Pancreas (tissue), 10 donors: Measurements from ENCODE around the gene KIAA0825. TPM values are rescaled to one million over a fixed set of nuclear protein-coding genes. Genes with fewer than 3 reads are reported as not detected.
"Not testable (repeated sequence)": the region's sequence is repeated elsewhere in the genome, so short reads cannot be mapped to it uniquely, and the experiment has no call there.

Experiments
- ATAC-seq, 4 donors: fragments of 200-7000 bp; cut with Tn5 transposase; one replicate each; pipeline versions ENCODE4 v1.8.0 to v1.9.1; 2020; ENCODE audit warnings: mild to moderate bottlenecking in 4 of 4, moderate library complexity in 4 of 4
- DNase-seq, 6 donors: peaks; one replicate each; pipeline ENCODE4 v3.0.0-alpha.2; 2020
- FAIRE-seq: peaks from 2 replicates; lab custom pipeline; 2012; peaks lifted over from hg19 to GRCh38; lab: Jason Lieb, UNC
- H3K27ac ChIP-seq, 4 donors: fragments of 200-600 bp; sonication (generic); 1 replicate in 3 of 4; 2 replicates in 1 of 4; pipeline versions ENCODE4 v1.5.0 to v1.8.0; 2020
- H3K27me3 ChIP-seq, 4 donors: fragments of 200-600 bp; one replicate each; pipeline ENCODE4 v1.8.0; 2021
- H3K36me3 ChIP-seq, 3 donors: fragments of 200-600 bp; sonication (generic) in 1 of 3; one replicate each; pipeline versions ENCODE4 v1.5.0 to v1.8.0; 2020 to 2021
- H3K4me1 ChIP-seq, 3 donors: fragments of 200-600 bp; one replicate each; pipeline ENCODE4 v1.8.0; 2021
- H3K4me3 ChIP-seq, 4 donors: fragments of 200-600 bp; sonication (generic) in 2 of 4; one replicate each; pipeline versions ENCODE4 v1.5.0 to v1.8.0; 2020 to 2021
- H3K9me3 ChIP-seq, 4 donors: fragments of 200-600 bp; one replicate each; pipeline ENCODE4 v1.8.0; 2021
- WGBS, 2 donors: extraction: QIAGEN DNeasy Blood & Tissue Kit; methylation state at CpG; one replicate each; pipeline ENCODE4 v1.1.7; 2013; 5-methylcytosine and 5-hydroxymethylcytosine counted together
- intact Hi-C, 3 donors: fragments of 100-400 bp; cut with DNase I; formaldehyde crosslinking; loops; one replicate each; pipeline versions ENCODE4 v1.11.1 to v1.14.2; 2022
- polyA plus RNA-seq, 2 donors: library from polyadenylated mRNA; stranded (reverse); fragments of 200-250 nt; gene quantifications; one replicate each; pipeline ENCODE4 v1.2.3, GENCODE V29; 2013
- total RNA-seq, 6 donors: library from RNA; stranded (reverse); fragmentation: NEBNext Ultra II Directional in 4 of 6; extraction: Animal tissue kit (Norgen Biotek cat#: 25700) in 4 of 6; gene quantifications; one replicate each; pipeline versions ENCODE4 v1.2.1 to v1.2.4, GENCODE V29; 2021 to 2023
- TF ChIP-seq, protein P1 (sequence below), 4 donors: fragments of 200-600 bp; sonication (generic) in 3 of 4; IDR thresholded peaks; one replicate each; pipeline versions ENCODE4 v1.5.0 to v1.8.0; 2021; ENCODE audit warnings: antibody characterized with exemption in 4 of 4
- donor health status: healthy with polysubstance abuse.
- donor health status: DM: no; HTN: no; CAD: no; lungs with moderate emphysema.
- donor health status: DM: no; HTN: no; CAD: no.
- donor health status: control.
- donor health status: control.
- donor health status: Bipolar disorder and iron deficiency.
- donor health status: DM: yes; HTN: yes; CAD: no.
- donor health status: DM: no; HTN: no; CAD: no.
- donor health status: DM: no; HTN: no; CAD: no.
- donor health status: DM: yes; HTN: yes; CAD: no.

The KIAA0825 gene
- total and polyA plus RNA-seq, 8 donors: 0.33 to 3.1 (median 2.0) TPM

DNA sequence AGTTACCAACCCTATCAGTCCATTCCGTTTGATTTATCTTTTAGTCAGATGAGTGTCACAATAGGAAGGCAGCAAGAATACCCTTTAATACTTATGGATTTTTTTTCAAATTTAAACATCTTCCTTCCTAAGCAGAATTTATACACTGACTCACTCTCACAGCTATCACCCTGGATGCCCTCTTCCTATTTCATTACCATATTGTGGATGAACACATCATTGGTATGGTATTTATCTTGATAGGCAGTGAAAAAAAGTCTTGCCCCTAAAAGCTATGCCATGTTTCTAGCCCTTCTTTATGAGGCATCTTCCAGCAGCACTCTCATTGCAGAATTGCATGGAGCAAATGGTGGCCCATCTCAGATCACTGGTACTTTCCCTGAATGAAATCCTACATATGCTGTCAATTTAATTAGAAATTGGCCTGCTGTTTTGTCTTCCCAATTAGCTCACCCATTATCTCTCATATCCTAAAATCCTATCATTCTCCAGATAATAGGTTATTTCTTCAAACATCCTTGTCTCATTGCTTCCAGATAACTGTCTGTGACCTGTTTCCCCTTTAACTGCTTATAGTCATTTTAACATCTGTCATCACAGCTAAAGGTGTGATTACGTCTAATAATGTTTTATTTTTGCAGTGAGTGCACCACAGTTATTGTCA is 443.5 kb downstream of the KIAA0825 start:
- H3K27ac ChIP-seq: no peak overlapping the region
- intact Hi-C loops: no loop called here
- H3K4me3 ChIP-seq: no peak overlapping the region
- H3K4me1 ChIP-seq: no peaks in the 10 kb centered on the region
- H3K27me3 ChIP-seq: no peaks in the 10 kb centered on the region
- ATAC-seq (no peak), FAIRE-seq (no peak), DNase-seq (no peak)
- H3K9me3 ChIP-seq: no peaks in the 10 kb centered on the region
- 75 to 82% methylated on average over 2 of the region's 2 CpGs for WGBS, 2 donors
- H3K36me3 ChIP-seq: no peaks in the 10 kb centered on the region
- TF ChIP-seq, protein P1, sequence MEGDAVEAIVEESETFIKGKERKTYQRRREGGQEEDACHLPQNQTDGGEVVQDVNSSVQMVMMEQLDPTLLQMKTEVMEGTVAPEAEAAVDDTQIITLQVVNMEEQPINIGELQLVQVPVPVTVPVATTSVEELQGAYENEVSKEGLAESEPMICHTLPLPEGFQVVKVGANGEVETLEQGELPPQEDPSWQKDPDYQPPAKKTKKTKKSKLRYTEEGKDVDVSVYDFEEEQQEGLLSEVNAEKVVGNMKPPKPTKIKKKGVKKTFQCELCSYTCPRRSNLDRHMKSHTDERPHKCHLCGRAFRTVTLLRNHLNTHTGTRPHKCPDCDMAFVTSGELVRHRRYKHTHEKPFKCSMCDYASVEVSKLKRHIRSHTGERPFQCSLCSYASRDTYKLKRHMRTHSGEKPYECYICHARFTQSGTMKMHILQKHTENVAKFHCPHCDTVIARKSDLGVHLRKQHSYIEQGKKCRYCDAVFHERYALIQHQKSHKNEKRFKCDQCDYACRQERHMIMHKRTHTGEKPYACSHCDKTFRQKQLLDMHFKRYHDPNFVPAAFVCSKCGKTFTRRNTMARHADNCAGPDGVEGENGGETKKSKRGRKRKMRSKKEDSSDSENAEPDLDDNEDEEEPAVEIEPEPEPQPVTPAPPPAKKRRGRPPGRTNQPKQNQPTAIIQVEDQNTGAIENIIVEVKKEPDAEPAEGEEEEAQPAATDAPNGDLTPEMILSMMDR (IDR thresholded peaks at IDR 0.05): no peak

DNA sequence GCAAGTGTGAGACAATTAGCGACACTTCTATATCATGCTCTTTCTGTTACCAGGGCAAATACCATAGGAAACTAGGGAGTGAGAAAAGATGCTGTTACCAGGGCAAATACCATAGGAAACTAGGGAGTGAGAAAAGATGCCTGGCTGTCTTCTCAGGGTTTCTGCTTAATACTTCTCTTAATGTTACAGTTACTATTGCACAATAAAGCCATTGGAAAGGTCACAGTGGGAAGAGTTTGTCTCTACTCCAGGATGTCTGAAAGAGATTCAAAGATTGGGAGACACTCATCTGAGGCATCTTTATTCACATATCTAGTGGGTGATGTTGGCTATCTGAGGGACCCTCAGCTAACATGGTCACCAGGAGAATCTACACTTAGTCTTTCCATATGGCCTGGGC is 445.3 kb downstream of the KIAA0825 start:
- Histone ChIP-seq H3K4me3 (no peak overlapping the region), H3K4me1 (no peaks in the 10 kb centered on the region), H3K36me3 (no peaks in the 10 kb centered on the region), H3K9me3 (no peaks in the 10 kb centered on the region), H3K27ac (no peak overlapping the region), H3K27me3 (no peaks in the 10 kb centered on the region)
- intact Hi-C loops: no loop called here
- WGBS, 2 donors: 92 to 95% methylated on average over 1 of the region's 1 CpG
- no peak for DNase-seq
- ATAC-seq: no peak
- no peak for FAIRE-seq
- TF ChIP-seq, protein P1 (IDR thresholded peaks at IDR 0.05): no peak

DNA sequence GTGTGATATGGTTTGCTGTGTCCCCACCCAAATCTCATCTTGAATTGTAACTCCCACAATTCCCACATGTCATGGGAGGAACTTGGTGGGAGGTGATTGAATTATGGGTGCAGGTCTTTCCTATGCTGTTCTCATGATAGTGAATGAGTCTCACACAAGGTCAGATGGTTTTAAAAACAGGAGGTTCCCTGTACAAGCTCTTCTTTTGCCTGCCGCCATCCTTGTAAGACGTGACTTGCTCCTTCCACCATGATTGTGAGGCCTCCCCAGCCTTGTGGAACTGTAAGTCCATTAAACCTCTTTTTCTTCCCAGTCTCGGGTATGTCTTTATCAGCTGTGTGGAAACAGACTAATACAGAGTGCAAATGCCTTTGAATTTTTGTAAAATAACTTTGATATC is 447.3 kb downstream of the KIAA0825 start:
- H3K9me3 ChIP-seq, ATAC-seq, FAIRE-seq, H3K36me3 ChIP-seq, intact Hi-C loops, DNase-seq, H3K27me3 ChIP-seq, H3K4me3 ChIP-seq, H3K4me1 ChIP-seq, H3K27ac ChIP-seq: not testable (repeated sequence)
- WGBS, 2 donors: 82 to 93% methylated on average over 3 of the region's 3 CpGs

DNA sequence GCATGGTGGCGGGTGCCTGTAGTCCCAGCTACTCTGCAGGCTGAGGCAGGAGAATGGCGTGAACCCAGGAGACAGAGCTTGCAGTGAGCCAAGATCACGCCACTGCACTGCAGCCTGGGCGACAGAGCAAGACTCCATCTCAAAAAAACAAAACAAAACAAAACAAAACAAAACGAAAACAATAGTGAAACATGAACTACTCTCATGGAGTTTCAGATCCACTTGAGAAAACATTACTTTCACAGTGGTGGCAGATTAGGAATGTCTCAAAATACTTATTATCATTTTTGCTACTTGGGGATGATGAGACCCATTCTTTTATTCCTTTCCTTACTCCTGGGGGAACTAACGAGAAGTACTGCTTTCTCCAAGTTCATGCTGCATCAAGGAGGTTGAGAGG is 448.2 kb downstream of the KIAA0825 start:
- FAIRE-seq, DNase-seq, H3K27ac ChIP-seq, H3K9me3 ChIP-seq, H3K4me3 ChIP-seq, intact Hi-C loops, H3K4me1 ChIP-seq, ATAC-seq, H3K27me3 ChIP-seq, H3K36me3 ChIP-seq: not testable (repeated sequence)
- 78 to 87% methylated on average over 6 of the region's 6 CpGs for WGBS, 2 donors

DNA sequence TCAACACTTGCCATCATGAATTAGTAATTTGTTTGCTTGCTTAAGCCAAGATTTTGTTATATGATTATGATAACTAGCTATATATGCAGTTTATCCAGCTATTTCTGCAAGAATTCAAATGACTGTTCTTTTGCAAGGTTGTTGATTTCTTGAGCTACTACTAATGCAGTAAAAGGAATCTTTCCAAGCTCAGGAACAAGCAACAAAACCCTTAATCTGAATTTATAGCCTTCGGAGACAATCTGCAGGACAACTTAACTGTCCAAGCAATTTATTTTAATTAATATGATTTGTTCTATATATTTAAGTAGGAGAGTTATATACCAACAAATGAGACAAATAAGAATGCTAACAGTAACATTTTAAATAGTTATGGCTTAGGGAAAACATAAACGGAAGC is 450.3 kb downstream of the KIAA0825 start:
- ATAC-seq (no peak), FAIRE-seq (no peak), DNase-seq (no peak)
- Histone ChIP-seq H3K27ac (no peak overlapping the region), H3K9me3 (no peaks in the 10 kb centered on the region), H3K4me1 (no peaks in the 10 kb centered on the region), H3K27me3 (no peaks in the 10 kb centered on the region), H3K36me3 (no peaks in the 10 kb centered on the region), H3K4me3 (no peak overlapping the region)
- intact Hi-C loops: no loop called here
- WGBS, 2 donors: 85 to 89% methylated on average over 2 of the region's 2 CpGs
- TF ChIP-seq, protein P1 (IDR thresholded peaks at IDR 0.05): no peak

DNA sequence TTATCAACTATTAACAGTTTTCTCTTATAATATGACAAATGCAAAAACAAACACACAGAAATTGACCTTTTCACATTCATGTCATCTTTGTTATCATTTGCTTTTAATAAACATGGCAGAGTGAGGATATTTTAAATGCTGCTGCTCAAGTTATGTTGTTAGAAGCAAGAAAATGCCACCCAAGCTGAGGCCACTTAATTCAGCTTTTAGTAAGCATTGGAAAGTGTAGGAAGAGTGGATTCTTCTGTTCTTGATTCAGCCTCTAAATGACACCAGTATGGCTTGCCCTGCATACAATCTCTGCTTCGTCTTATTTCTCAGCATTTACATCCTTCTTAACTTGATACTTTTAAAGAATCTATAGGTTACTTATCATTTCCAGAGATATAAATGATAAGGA is 456.6 kb downstream of the KIAA0825 start:
- intact Hi-C loops: no loop called here
- TF ChIP-seq, protein P1 (IDR thresholded peaks at IDR 0.05): no peak
- FAIRE-seq (no peak), ATAC-seq (no peak), DNase-seq (no peak)
- Histone ChIP-seq H3K9me3 (no peaks in the 10 kb centered on the region), H3K27ac (no peak overlapping the region), H3K4me1 (no peaks in the 10 kb centered on the region), H3K36me3 (no peaks in the 10 kb centered on the region), H3K27me3 (no peaks in the 10 kb centered on the region), H3K4me3 (no peak overlapping the region)
- WGBS, 2 donors: 66 to 69% methylated on average over 1 of the region's 1 CpG
